ENCODE measurements around the gene FAM228B. TPM values are rescaled to one million over a fixed set of nuclear protein-coding genes. Genes with fewer than 3 reads are reported as not detected.

Gene FAM228B
- total and polyA plus RNA-seq, 9 of the 15 experiments (the other 6 are each of a cell fraction or from before 2014, with no cell fraction given) = 1.1 to 3.7 (median 2.6) TPM

- TF ChIP-seq YY1 (IDR thresholded peaks at IDR 0.05; ENCODE audit: borderline replicate concordance in 1 of 3, control insufficient read depth in 1 of 3, extremely low read depth in 1 of 3, insufficient read depth in 3 of 3, insufficient read length in 1 of 3, insufficient replicate concordance in 2 of 3, low read depth in 1 of 3, low read length in 2 of 3) = peak in 1 of 3 experiments; percentile 32
- TF ChIP-seq TRIM24 (IDR thresholded peaks at IDR 0.05) = no peak
- TF ChIP-seq SRF (CRISPR knock-in tag; IDR thresholded peaks at IDR 0.05) = peak in 1 of 2 experiments; percentile 13; a peak in 1 of 4 replicates
- TF ChIP-seq POLR2AphosphoS2 (IDR thresholded peaks at IDR 0.05; ENCODE audit: low read length) = no peak
- peak; percentile 68 for TF ChIP-seq RB1 (IDR thresholded peaks at IDR 0.05; ENCODE audit: low read depth)
- no peak for TF ChIP-seq MCM3 (IDR thresholded peaks at IDR 0.05)
- TF ChIP-seq ILF3 (IDR thresholded peaks at IDR 0.05; ENCODE audit: borderline replicate concordance) = no peak
- TF ChIP-seq PREB (CRISPR knock-in tag; IDR thresholded peaks at IDR 0.05) = no peak
These were observed at the start of gene FAM228B, which contains the start of gene PFN4 (continued) for GRCh38 chr2:24123195-24123921.

GRCh38 chr2:24073816-24074215 lies 49.5 kb upstream of the FAM228B start:
- H3K79me2 ChIP-seq (ENCODE audit: control insufficient read depth, insufficient read depth, low read length) = peaks cover 48% of the 10 kb centered on the region
- ChIA-PET CTCF (ENCODE audit: low intra/inter-chr PET ratio) (no interaction called here), POLR2A (interaction anchor here (0.7 to 2.2 kb wide), 5 partner anchors 10 to 147 kb away, joined by 4 to 11 read pairs (median 7); partner anchors contain the start of genes ATAD2B and WDCP)
- H3K27me3 ChIP-seq (ENCODE audit: control insufficient read depth in 2 of 2, insufficient read depth in 2 of 2, low read length in 2 of 2) = no peaks in the 10 kb centered on the region
- no peak for ATAC-seq
- H3K9me1 ChIP-seq (ENCODE audit: control insufficient read depth, insufficient read depth, low read length) = no peaks in the 10 kb centered on the region
- no peak for DNase-seq (ENCODE audit: extremely low read depth in 1 of 4, low spot score in 3 of 4)
- no TSS peak for BruUV-seq (replicated peaks)
- in situ Hi-C loops (cut with MboI) (no loop called here), intact Hi-C loops (cut with micrococcal nuclease) (no loop called here)
- H2AFZ ChIP-seq (ENCODE audit: low read depth, low read length) = no peak overlapping the region
- FAIRE-seq = no peak
- peaks cover 51% of the 10 kb centered on the region for H3K36me3 ChIP-seq (ENCODE audit: control insufficient read depth, insufficient read depth, low read length)
- no peak overlapping the region for H3K9ac ChIP-seq (ENCODE audit: insufficient read depth in 1 of 2, low read depth in 2 of 2, low read length in 2 of 2)
- 89% methylated on average over 6 of the region's 6 CpGs for WGBS (ENCODE audit: insufficient coverage, low coverage, missing lambda C conversion rate)
- 0 out of 2 replicates have a peak, but pooled peaks have one; percentile 15 for TF ChIP-seq RBFOX2 (IDR thresholded peaks at IDR 0.05; ENCODE audit: low read depth, low read length)
- no peak for TF ChIP-seq BACH1 (tag; IDR thresholded peaks at IDR 0.05)
- TF ChIP-seq PCBP1 (IDR thresholded peaks at IDR 0.05; ENCODE audit: low read depth, low read length, poor library complexity, severe bottlenecking) = no peak
- TF ChIP-seq ZNF253 (CRISPR knock-in tag; conservative IDR thresholded peaks at IDR 0.05) = no peak
- TF ChIP-seq ZNF444 (CRISPR knock-in tag; IDR thresholded peaks at IDR 0.05) = no peak
- TF ChIP-seq SMAD1 (IDR thresholded peaks at IDR 0.05; ENCODE audit: low read depth, low read length, partially characterized antibody) = no peak
- peaks cover 9 to 15% of the 10 kb centered on the region in 2 experiments; a peak in 4 of 5 replicates for H3K4me1 ChIP-seq (replicated peaks in 1 of 2; ENCODE audit: control insufficient read depth in 2 of 2, insufficient read depth in 2 of 2, low read length in 2 of 2)
- H3K9me3 ChIP-seq (replicated peaks; ENCODE audit: control insufficient read depth, insufficient read depth, low read depth, low read length) = no peaks in the 10 kb centered on the region
- H3K27ac ChIP-seq (ENCODE audit: extremely low read depth, low read depth, low read length) = no peak overlapping the region
- no peak overlapping the region for H3K4me3 ChIP-seq
- H3K4me2 ChIP-seq (ENCODE audit: insufficient read depth, low read length) = no peak overlapping the region
- H4K20me1 ChIP-seq (replicated peaks; ENCODE audit: control insufficient read depth, insufficient read depth, low read length) = no peaks in the 10 kb centered on the region
